T-helper 17 cell (primary cell): ENCODE measurements around the gene PCDHA10. TPM values are rescaled to one million over a fixed set of nuclear protein-coding genes. Genes with fewer than 3 reads are reported as not detected.

Source experiments
- ATAC-seq: fragments of 150-1000 bp; cut with Tn5 transposase; 2 replicates; pipeline ENCODE4 v1.10.0; 2021; ENCODE audit warnings: mild to moderate bottlenecking, moderate library complexity
- DNase-seq, 3 donors: peaks; one replicate each; pipeline versions ENCODE4 v3.0.0 to v3.0.0-alpha.2; 2020 to 2021
- H3K9me3 ChIP-seq: one replicate; pipeline ENCODE4 v1.7.0; 2013; ENCODE audit warnings: low read length, mild to moderate bottlenecking; ENCODE audit not compliant: control insufficient read depth, poor library complexity, severe bottlenecking
- H3K27ac Mint-ChIP-seq: one replicate; pipeline ENCODE4 v1.8.0; 2022; ENCODE audit warnings: mild to moderate bottlenecking, moderate library complexity, mixed read lengths
- H3K27me3 Mint-ChIP-seq: one replicate; pipeline ENCODE4 v1.8.0; 2022; ENCODE audit warnings: mixed read lengths
- H3K36me3 Mint-ChIP-seq: one replicate; pipeline ENCODE4 v1.8.0; 2022; ENCODE audit warnings: low read depth, mixed read lengths
- H3K4me1 Mint-ChIP-seq: one replicate; pipeline ENCODE4 v1.8.0; 2022; ENCODE audit warnings: mild to moderate bottlenecking, mixed read lengths
- H3K4me3 Mint-ChIP-seq: one replicate; pipeline ENCODE4 v1.8.0; 2022; ENCODE audit warnings: mild to moderate bottlenecking, moderate library complexity, mixed read lengths
- total RNA-seq, 4 donors: library from RNA in 2 of 4; stranded (reverse) in 2 of 4; gene quantifications; one replicate each; pipeline ENCODE4 v1.2.3 and lab custom pipeline; 2022 to 2026

The PCDHA10 gene
- total RNA-seq, 2 donors from 2014 or later: not detected

- DNase-seq (no peak), ATAC-seq (no peak)
- H3K27ac Mint-ChIP-seq: no peak overlapping the region
- no peak overlapping the region for H3K4me3 Mint-ChIP-seq
- H3K4me1 Mint-ChIP-seq: no peaks in the 10 kb centered on the region
- H3K27me3 Mint-ChIP-seq: peaks cover 6% of the 10 kb centered on the region
- no peaks in the 10 kb centered on the region for H3K36me3 Mint-ChIP-seq
- H3K9me3 ChIP-seq: peaks cover 4% of the 10 kb centered on the region
Measured at GRCh38 chr5:140883927-140884697, 28.4 kb downstream of the PCDHA10 start.

- ATAC-seq (no peak), DNase-seq (no peak)
- peaks cover 6% of the 10 kb centered on the region for H3K27me3 Mint-ChIP-seq
- H3K27ac Mint-ChIP-seq: no peak overlapping the region
- no peaks in the 10 kb centered on the region for H3K4me1 Mint-ChIP-seq
- no peaks in the 10 kb centered on the region for H3K36me3 Mint-ChIP-seq
- no peaks in the 10 kb centered on the region for H3K9me3 ChIP-seq
- H3K4me3 Mint-ChIP-seq: no peak overlapping the region
Measured at GRCh38 chr5:140916325-140916724, 60.6 kb downstream of the PCDHA10 start.

Other genes starting within 250 kb of the PCDHA10 start
- gene CD14, start 222.7 kb upstream of the PCDHA10 start, total RNA-seq: 1 to 10 TPM; 1.4 to 9.2 TPM
- gene TMCO6, start 216.4 kb upstream of the PCDHA10 start, total RNA-seq: 10 to 100 TPM; 18.3 to 23.1 TPM
- 10 to 100 TPM; 40.7 to 46.2 TPM for gene NDUFA2, start 208.3 kb upstream of the PCDHA10 start, total RNA-seq
- 100 to 1,000 TPM; 168 to 172 TPM for gene IK, start 208.1 kb upstream of the PCDHA10 start, total RNA-seq
- 10 to 100 TPM; 34.8 to 36.3 TPM for gene WDR55, start 191.0 kb upstream of the PCDHA10 start, total RNA-seq
- gene DND1, start 182.3 kb upstream of the PCDHA10 start, total RNA-seq: 1 to 10 TPM; 1.2 to 1.9 TPM
- 10 to 100 TPM; 44.8 to 49.3 TPM for gene HARS1, start 164.5 kb upstream of the PCDHA10 start, total RNA-seq
- 10 to 100 TPM; 33.5 to 34.9 TPM for gene HARS2, start 164.4 kb upstream of the PCDHA10 start, total RNA-seq
- 10 to 100 TPM; 40.9 to 41.5 TPM for gene ZMAT2, start 155.4 kb upstream of the PCDHA10 start, total RNA-seq
- not detected for gene PCDHA1, start 69.8 kb upstream of the PCDHA10 start, total RNA-seq
- not detected for gene PCDHA2, start 61.0 kb upstream of the PCDHA10 start, total RNA-seq
- gene PCDHA3, start 54.8 kb upstream of the PCDHA10 start, total RNA-seq: not detected
- not detected for gene PCDHA4, start 48.8 kb upstream of the PCDHA10 start, total RNA-seq
- gene PCDHA5, start 34.3 kb upstream of the PCDHA10 start, total RNA-seq: not detected
- not detected for gene PCDHA6, start 27.9 kb upstream of the PCDHA10 start, total RNA-seq
- gene PCDHA7, start 21.6 kb upstream of the PCDHA10 start, total RNA-seq: not detected
- not detected for gene PCDHA8, start 14.7 kb upstream of the PCDHA10 start, total RNA-seq
- gene PCDHA9, start 7.5 kb upstream of the PCDHA10 start, total RNA-seq: not detected
- not detected for gene PCDHA11, start 13.1 kb downstream of the PCDHA10 start, total RNA-seq
- not detected for gene PCDHA12, start 19.4 kb downstream of the PCDHA10 start, total RNA-seq
- gene PCDHA13, start 26.2 kb downstream of the PCDHA10 start, total RNA-seq: not detected
- gene PCDHAC1, start 70.4 kb downstream of the PCDHA10 start, total RNA-seq: not detected
- gene PCDHAC2, start 110.6 kb downstream of the PCDHA10 start, total RNA-seq: not detected
- gene PCDHB1, start 195.5 kb downstream of the PCDHA10 start, total RNA-seq: not detected
- gene PCDHB2, start 238.7 kb downstream of the PCDHA10 start, total RNA-seq: under 1 TPM; 0.13 to 0.25 TPM
- gene PCDHB3, start 244.6 kb downstream of the PCDHA10 start, total RNA-seq: not detected